Prostate gland (tissue), 2 donors: Measurements from ENCODE around the gene LPAR1.

Source experiments
- CTCF ChIP-seq, 4 experiments: fragments of 200-600 bp in 2 of 4; fragments of 450-650 bp in 2 of 4; sonication (generic) in 2 of 4; IDR thresholded peaks; 1 replicate in 3 of 4; 2 replicates in 1 of 4; pipeline ENCODE4 v1.5.1; 2016 to 2019; ENCODE audit warnings: antibody characterized with exemption in 4 of 4, mild to moderate bottlenecking in 2 of 4, moderate library complexity in 2 of 4
- POLR2A ChIP-seq: fragments of 450-650 bp; IDR thresholded peaks from one replicate; pipeline ENCODE4 v1.6.1; 2016; ENCODE audit warnings: antibody characterized with exemption, mild to moderate bottlenecking
- POLR2AphosphoS5 ChIP-seq: sonication (generic); formaldehyde crosslinking; IDR thresholded peaks from one replicate; pipeline ENCODE4 v1.6.1; 2017; ENCODE audit warnings: antibody characterized with exemption

GRCh38 chr9:110919050-110919435 lies 119.2 kb downstream of the LPAR1 start:
- TF ChIP-seq CTCF (IDR thresholded peaks at IDR 0.05) (no peak), POLR2AphosphoS5 (no peak), POLR2A (no peak)
